HEK293 (cell line): ENCODE results near the gene FHAD1.
A peak's percentile ranks its signal among the peaks of the same experiment; 100 is the strongest.

Experiments used
- CTCF ChIA-PET: fragments of 350-600 bp; formaldehyde crosslinking; extraction: SDS; loops from one replicate; lab custom pipeline; 2021; ENCODE audit warnings: antibody characterized with exemption; lab: Yijun Ruan, JAX
- POLR2A ChIA-PET: fragments of 300-600 bp; formaldehyde crosslinking; extraction: SDS; loops from one replicate; lab custom pipeline; 2020; ENCODE audit warnings: antibody characterized with exemption, inconsistent platforms; lab: Yijun Ruan, JAX
- H3K27ac ChIP-seq: fragments of 200-500 bp; sonication (Bioruptor generic); 2 replicates; pipeline ENCODE4 v1.5.1; 2014; ENCODE audit warnings: low read depth, low read length, control low read depth, inconsistent platforms; ENCODE audit errors: extremely low read depth
- H3K36me3 ChIP-seq, 2 experiments: fragments of 200-500 bp in 1 of 2; sonication (Bioruptor generic) in 1 of 2; 1 replicate in 1 of 2; 2 replicates in 1 of 2; pipeline ENCODE4 v1.5.1; 2014 to 2017; ENCODE audit warnings: inconsistent platforms in 2 of 2, low read length in 2 of 2; ENCODE audit not compliant: control insufficient read depth in 2 of 2, insufficient read depth in 1 of 2
- H3K4me1 ChIP-seq: fragments of 200-500 bp; sonication (Bioruptor generic); 2 replicates; pipeline ENCODE4 v1.5.1; 2014; ENCODE audit warnings: mild to moderate bottlenecking, low read length, inconsistent platforms; ENCODE audit not compliant: control insufficient read depth, insufficient read depth
- H3K4me3 ChIP-seq: 2 replicates; pipeline ENCODE4 v1.5.1; 2011; ENCODE audit warnings: low read depth, mild to moderate bottlenecking, control low read depth, low read length, moderate library complexity
- H3K9me3 ChIP-seq: fragments of 200-500 bp; sonication (Bioruptor generic); 2 replicates; pipeline ENCODE4 v1.5.1; 2014; ENCODE audit warnings: low read depth, low read length, inconsistent platforms; ENCODE audit not compliant: control insufficient read depth, insufficient read depth
- GLIS1 ChIP-seq: fragments of 450-650 bp; formaldehyde crosslinking; IDR thresholded peaks from 2 replicates; pipeline ENCODE4 v1.5.1; 2016; ENCODE audit warnings: missing biosample characterization, missing genetic modification characterization
- HOXA7 ChIP-seq: sonication (generic); formaldehyde crosslinking; IDR thresholded peaks from 2 replicates; pipeline ENCODE4 v1.8.1; 2022; ENCODE audit warnings: missing genetic modification reagents, borderline replicate concordance
- MYNN ChIP-seq: fragments of 450-650 bp; formaldehyde crosslinking; IDR thresholded peaks from 2 replicates; pipeline ENCODE4 v1.5.1; 2016; ENCODE audit warnings: missing biosample characterization, missing genetic modification characterization, borderline replicate concordance
- PRDM1 ChIP-seq: fragments of 450-650 bp; formaldehyde crosslinking; IDR thresholded peaks from 2 replicates; pipeline ENCODE4; 2016; ENCODE audit warnings: missing biosample characterization, missing genetic modification characterization
- WT1 ChIP-seq: fragments of 450-650 bp; formaldehyde crosslinking; IDR thresholded peaks from 2 replicates; pipeline ENCODE4 v1.5.1; 2016; ENCODE audit warnings: missing biosample characterization, missing genetic modification characterization
- ZBTB20 ChIP-seq: fragments of 450-650 bp; formaldehyde crosslinking; IDR thresholded peaks from 2 replicates; pipeline ENCODE4 v1.5.1; 2016; ENCODE audit warnings: missing biosample characterization, missing genetic modification characterization
- ZNF10 ChIP-seq: fragments of 450-650 bp; formaldehyde crosslinking; IDR thresholded peaks from 2 replicates; pipeline ENCODE4 v1.5.1; 2017; ENCODE audit warnings: missing biosample characterization, missing genetic modification characterization
- ZNF132 ChIP-seq: fragments of 450-650 bp; formaldehyde crosslinking; IDR thresholded peaks from 2 replicates; pipeline ENCODE4 v1.5.1; 2017; ENCODE audit warnings: missing biosample characterization, missing genetic modification characterization, borderline replicate concordance
- ZNF157 ChIP-seq: fragments of 450-650 bp; formaldehyde crosslinking; IDR thresholded peaks from 2 replicates; pipeline ENCODE4 v1.5.1; 2016; ENCODE audit warnings: missing biosample characterization, missing genetic modification characterization
- ZNF184 ChIP-seq: fragments of 450-650 bp; IDR thresholded peaks from 2 replicates; pipeline ENCODE4 v1.5.1; 2018; ENCODE audit warnings: missing biosample characterization, mild to moderate bottlenecking, missing genetic modification characterization
- ZNF214 ChIP-seq: fragments of 450-650 bp; formaldehyde crosslinking; IDR thresholded peaks from 2 replicates; pipeline ENCODE4 v1.5.1; 2017; ENCODE audit warnings: missing biosample characterization, mild to moderate bottlenecking, missing genetic modification characterization, borderline replicate concordance
- ZNF221 ChIP-seq: fragments of 450-650 bp; formaldehyde crosslinking; IDR thresholded peaks from 2 replicates; pipeline ENCODE4 v1.5.1; 2017; ENCODE audit warnings: missing biosample characterization, missing genetic modification characterization, borderline replicate concordance
- ZNF366 ChIP-seq: fragments of 450-650 bp; formaldehyde crosslinking; conservative IDR thresholded peaks from 2 replicates; pipeline ENCODE4 v1.5.1; 2016; ENCODE audit warnings: missing biosample characterization, missing genetic modification characterization
- ZNF548 ChIP-seq: fragments of 450-650 bp; formaldehyde crosslinking; IDR thresholded peaks from 2 replicates; pipeline ENCODE4 v1.5.1; 2016; ENCODE audit warnings: missing biosample characterization, missing genetic modification characterization
- ZNF555 ChIP-seq: fragments of 450-650 bp; formaldehyde crosslinking; conservative IDR thresholded peaks from 2 replicates; pipeline ENCODE4 v1.5.1; 2017; ENCODE audit warnings: missing biosample characterization, mild to moderate bottlenecking, missing genetic modification characterization, inconsistent platforms
- ZNF571 ChIP-seq: fragments of 450-650 bp; formaldehyde crosslinking; IDR thresholded peaks from 2 replicates; pipeline ENCODE4 v1.5.0; 2017; ENCODE audit warnings: missing biosample characterization, missing genetic modification characterization
- ZNF600 ChIP-seq: fragments of 450-650 bp; formaldehyde crosslinking; IDR thresholded peaks from 2 replicates; pipeline ENCODE4 v1.5.1; 2016; ENCODE audit warnings: missing biosample characterization, missing genetic modification characterization
- ZNF664 ChIP-seq: fragments of 450-650 bp; formaldehyde crosslinking; IDR thresholded peaks from 2 replicates; pipeline ENCODE4 v1.5.1; 2016; ENCODE audit warnings: missing biosample characterization, missing genetic modification characterization
- ZNF776 ChIP-seq: fragments of 450-650 bp; formaldehyde crosslinking; IDR thresholded peaks from 2 replicates; pipeline ENCODE4 v1.5.0; 2017; ENCODE audit warnings: missing biosample characterization, missing genetic modification characterization, borderline replicate concordance
- TF ChIP-seq, protein P1 (sequence below): fragments of 450-650 bp; formaldehyde crosslinking; IDR thresholded peaks from 2 replicates; pipeline ENCODE4 v1.5.1; 2016; ENCODE audit warnings: missing biosample characterization, missing genetic modification characterization
- TF ChIP-seq, protein P2 (sequence below): fragments of 450-650 bp; formaldehyde crosslinking; IDR thresholded peaks from 2 replicates; pipeline ENCODE4 v1.5.1; 2017; ENCODE audit warnings: missing biosample characterization, missing genetic modification characterization
- TF ChIP-seq, protein P3 (sequence below): fragments of 450-650 bp; formaldehyde crosslinking; IDR thresholded peaks from 2 replicates; pipeline ENCODE4 v1.5.1; 2016; ENCODE audit warnings: missing biosample characterization, missing genetic modification characterization

The FHAD1 gene

DNA sequence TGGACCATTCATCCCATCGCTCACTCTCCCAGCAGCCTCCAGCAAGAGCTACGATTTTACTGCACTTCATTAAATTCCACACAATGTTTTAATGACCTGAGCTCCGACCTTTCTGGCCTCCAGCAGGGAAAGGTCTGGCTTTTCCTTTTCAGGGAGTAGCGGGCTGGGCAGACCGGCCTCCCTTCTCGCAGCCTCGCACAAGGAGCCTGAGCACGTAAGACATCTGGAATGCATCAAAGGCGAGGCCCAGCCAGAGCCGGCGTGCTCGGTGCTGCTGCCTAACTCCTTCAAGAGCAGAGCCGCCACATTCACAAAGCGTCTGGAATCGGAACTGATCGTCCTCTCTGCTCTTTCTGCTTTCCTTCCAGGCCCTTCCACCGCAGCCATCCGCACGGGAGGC, 32.5 kb upstream of the FHAD1 start:
- H3K36me3 ChIP-seq: peaks cover 0 to 10% of the 10 kb centered on the region in 2 experiments; a peak in 1 of 3 replicates
- no peaks in the 10 kb centered on the region for H3K9me3 ChIP-seq
- TF ChIP-seq ZNF132 (no peak), ZNF184 (no peak), ZNF548 (tag by site-specific recombination) (no peak), ZBTB20 (tag by site-specific recombination) (no peak)
- H3K4me3 ChIP-seq: no peak overlapping the region
- POLR2A ChIA-PET: no interaction called here
- CTCF ChIA-PET: interaction anchor here (0.9 kb wide), 1 partner anchor 100 kb away, joined by 3 read pairs; no protein-coding TSS in a partner anchor
- H3K4me1 ChIP-seq: no peaks in the 10 kb centered on the region
- H3K27ac ChIP-seq: no peak overlapping the region

DNA sequence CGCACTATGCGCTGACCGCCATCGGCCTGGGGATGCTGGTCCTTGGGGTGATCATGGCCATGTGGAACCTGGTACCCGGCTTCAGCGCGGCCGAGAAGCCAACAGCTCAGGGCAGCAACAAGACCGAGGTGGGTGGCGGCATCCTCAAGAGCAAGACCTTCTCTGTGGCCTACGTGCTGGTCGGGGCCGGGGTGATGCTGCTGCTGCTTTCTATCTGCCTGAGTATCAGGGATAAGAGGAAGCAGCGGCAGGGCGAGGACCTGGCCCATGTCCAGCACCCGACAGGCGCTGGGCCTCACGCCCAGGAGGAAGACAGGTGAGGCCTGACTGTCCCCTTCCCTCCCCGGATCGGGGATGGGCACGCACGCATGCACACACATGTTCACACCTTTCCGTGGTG, 31.9 kb upstream of the FHAD1 start:
- Histone ChIP-seq H3K4me3 (no peak overlapping the region), H3K27ac (no peak overlapping the region), H3K36me3 (peaks cover 0 to 14% of the 10 kb centered on the region in 2 experiments; a peak in 1 of 3 replicates), H3K4me1 (no peaks in the 10 kb centered on the region), H3K9me3 (no peaks in the 10 kb centered on the region)
- CTCF ChIA-PET: no interaction called here
- POLR2A ChIA-PET: no interaction called here
- no peak for TF ChIP-seq ZNF10 (tag by site-specific recombination)
- no peak for TF ChIP-seq ZNF366 (tag by site-specific recombination)
- no peak for TF ChIP-seq PRDM1
- TF ChIP-seq, protein P1, sequence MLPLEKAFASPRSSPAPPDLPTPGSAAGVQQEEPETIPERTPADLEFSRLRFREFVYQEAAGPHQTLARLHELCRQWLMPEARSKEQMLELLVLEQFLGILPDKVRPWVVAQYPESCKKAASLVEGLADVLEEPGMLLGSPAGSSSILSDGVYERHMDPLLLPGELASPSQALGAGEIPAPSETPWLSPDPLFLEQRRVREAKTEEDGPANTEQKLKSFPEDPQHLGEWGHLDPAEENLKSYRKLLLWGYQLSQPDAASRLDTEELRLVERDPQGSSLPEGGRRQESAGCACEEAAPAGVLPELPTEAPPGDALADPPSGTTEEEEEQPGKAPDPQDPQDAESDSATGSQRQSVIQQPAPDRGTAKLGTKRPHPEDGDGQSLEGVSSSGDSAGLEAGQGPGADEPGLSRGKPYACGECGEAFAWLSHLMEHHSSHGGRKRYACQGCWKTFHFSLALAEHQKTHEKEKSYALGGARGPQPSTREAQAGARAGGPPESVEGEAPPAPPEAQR (tag by site-specific recombination): no peak
- TF ChIP-seq ZNF221: no peak
- TF ChIP-seq ZNF214: no peak
- TF ChIP-seq HOXA7 (CRISPR knock-in tag): no peak
- no peak for TF ChIP-seq ZNF555
- TF ChIP-seq, protein P2, sequence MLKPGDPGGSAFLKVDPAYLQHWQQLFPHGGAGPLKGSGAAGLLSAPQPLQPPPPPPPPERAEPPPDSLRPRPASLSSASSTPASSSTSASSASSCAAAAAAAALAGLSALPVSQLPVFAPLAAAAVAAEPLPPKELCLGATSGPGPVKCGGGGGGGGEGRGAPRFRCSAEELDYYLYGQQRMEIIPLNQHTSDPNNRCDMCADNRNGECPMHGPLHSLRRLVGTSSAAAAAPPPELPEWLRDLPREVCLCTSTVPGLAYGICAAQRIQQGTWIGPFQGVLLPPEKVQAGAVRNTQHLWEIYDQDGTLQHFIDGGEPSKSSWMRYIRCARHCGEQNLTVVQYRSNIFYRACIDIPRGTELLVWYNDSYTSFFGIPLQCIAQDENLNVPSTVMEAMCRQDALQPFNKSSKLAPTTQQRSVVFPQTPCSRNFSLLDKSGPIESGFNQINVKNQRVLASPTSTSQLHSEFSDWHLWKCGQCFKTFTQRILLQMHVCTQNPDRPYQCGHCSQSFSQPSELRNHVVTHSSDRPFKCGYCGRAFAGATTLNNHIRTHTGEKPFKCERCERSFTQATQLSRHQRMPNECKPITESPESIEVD (tag by site-specific recombination): no peak
- TF ChIP-seq ZNF664 (tag by site-specific recombination): no peak
- no peak for TF ChIP-seq MYNN (tag by site-specific recombination)
- TF ChIP-seq WT1 (tag by site-specific recombination): no peak
- TF ChIP-seq ZNF571 (tag by site-specific recombination): no peak
- TF ChIP-seq GLIS1 (tag by site-specific recombination): no peak
- TF ChIP-seq ZNF157 (tag by site-specific recombination): no peak
- TF ChIP-seq ZNF776: no peak

DNA sequence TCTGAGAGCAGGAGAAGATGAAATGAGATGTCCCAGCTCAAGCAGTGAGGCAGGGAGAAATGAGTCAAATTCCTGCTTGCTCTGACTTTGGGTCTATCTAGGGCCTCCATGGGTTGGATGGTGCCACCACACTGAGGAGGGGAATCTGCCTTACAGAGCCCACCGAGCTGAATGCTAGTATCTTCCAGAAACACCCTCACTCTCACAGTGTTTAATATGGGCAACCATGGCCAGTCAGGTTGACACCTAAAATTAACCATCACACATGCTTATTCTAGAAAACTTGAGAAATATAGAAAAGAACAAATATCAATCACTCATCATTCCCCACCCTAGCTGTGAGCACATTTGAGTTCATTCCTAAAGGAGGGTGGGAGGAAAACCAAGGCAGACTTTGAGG, 29.4 kb upstream of the FHAD1 start:
- H3K4me1 ChIP-seq: no peaks in the 10 kb centered on the region
- TF ChIP-seq ZNF600 (tag by site-specific recombination): no peak
- TF ChIP-seq, protein P3, sequence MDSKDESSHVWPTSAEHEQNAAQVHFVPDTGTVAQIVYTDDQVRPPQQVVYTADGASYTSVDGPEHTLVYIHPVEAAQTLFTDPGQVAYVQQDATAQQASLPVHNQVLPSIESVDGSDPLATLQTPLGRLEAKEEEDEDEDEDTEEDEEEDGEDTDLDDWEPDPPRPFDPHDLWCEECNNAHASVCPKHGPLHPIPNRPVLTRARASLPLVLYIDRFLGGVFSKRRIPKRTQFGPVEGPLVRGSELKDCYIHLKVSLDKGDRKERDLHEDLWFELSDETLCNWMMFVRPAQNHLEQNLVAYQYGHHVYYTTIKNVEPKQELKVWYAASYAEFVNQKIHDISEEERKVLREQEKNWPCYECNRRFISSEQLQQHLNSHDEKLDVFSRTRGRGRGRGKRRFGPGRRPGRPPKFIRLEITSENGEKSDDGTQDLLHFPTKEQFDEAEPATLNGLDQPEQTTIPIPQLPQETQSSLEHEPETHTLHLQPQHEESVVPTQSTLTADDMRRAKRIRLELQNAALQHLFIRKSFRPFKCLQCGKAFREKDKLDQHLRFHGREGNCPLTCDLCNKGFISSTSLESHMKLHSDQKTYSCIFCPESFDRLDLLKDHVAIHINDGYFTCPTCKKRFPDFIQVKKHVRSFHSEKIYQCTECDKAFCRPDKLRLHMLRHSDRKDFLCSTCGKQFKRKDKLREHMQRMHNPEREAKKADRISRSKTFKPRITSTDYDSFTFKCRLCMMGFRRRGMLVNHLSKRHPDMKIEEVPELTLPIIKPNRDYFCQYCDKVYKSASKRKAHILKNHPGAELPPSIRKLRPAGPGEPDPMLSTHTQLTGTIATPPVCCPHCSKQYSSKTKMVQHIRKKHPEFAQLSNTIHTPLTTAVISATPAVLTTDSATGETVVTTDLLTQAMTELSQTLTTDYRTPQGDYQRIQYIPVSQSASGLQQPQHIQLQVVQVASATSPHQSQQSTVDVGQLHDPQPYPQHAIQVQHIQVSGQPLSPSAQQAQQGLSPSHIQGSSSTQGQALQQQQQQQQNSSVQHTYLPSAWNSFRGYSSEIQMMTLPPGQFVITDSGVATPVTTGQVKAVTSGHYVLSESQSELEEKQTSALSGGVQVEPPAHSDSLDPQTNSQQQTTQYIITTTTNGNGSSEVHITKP (tag by site-specific recombination): peak; percentile 54; the same call in 1 of the 2 replicates
- TF ChIP-seq, all 188 proteins: peak for 1
- no peak overlapping the region for H3K4me3 ChIP-seq
- H3K27ac ChIP-seq: no peak overlapping the region
- peaks cover 0 to 14% of the 10 kb centered on the region in 2 experiments; a peak in 1 of 3 replicates for H3K36me3 ChIP-seq
- ChIA-PET CTCF (no interaction called here), POLR2A (no interaction called here)
- no peaks in the 10 kb centered on the region for H3K9me3 ChIP-seq
